NCI-H187 treated with DMSO at 0.1 percent for 48 hours (cell line): ENCODE measurements around the gene PAFAH1B2.
A peak's percentile ranks its signal among the peaks of the same experiment; 100 is the strongest.
"Not testable (repeated sequence)": the region's sequence is repeated elsewhere in the genome, so short reads cannot be mapped to it uniquely, and the experiment has no call there.

Experiments used
- DNase-seq: peaks from one replicate; lab custom pipeline; 2025; lab: John Stamatoyannopoulos, UW

Gene PAFAH1B2

GRCh38 chr11:117127171-117127901 is 16.8 kb upstream of the PAFAH1B2 start:
- peak; percentile 22 for DNase-seq

GRCh38 chr11:117128289-117128688 is 15.8 kb upstream of the PAFAH1B2 start:
- no peak for DNase-seq

DNA sequence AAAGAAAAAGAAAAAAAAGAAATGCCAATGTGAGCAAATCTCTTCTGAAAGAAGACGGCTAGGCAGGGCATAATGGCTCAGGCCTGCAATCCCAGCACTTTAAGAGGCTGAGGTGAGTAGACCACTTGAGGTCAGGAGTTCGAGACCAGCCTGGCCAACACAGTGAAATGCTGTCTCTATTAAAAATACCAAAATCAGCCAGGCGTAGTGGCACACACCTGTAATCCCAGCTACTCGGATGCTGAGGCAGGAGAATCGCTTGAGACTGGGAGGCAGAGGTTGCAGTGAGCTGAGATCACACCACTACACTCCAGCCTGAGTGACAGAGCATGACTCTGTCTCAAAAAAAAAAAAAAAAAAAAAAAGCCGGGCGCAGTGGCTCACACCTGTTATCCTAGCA is 13.7 kb upstream of the PAFAH1B2 start:
- not testable (repeated sequence) for DNase-seq

DNA sequence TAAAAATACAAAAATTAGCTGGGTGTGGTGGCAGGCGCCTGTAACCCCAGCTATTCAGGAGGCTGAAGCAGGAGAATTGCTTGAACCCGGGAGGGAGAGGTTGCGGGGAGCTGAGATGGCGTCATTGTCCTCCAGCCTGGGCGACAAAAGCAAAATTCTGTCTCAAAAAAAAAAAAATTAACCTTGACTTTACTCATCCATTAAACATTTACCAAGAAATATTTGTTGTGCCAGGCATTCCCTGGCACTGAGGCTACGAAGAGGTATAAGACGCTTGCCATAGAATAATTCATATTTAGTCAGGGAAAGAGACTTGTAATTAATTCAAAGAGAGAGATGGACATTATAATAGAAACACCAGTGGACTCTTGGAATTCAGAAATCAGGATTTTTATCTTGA is 13.2 kb upstream of the PAFAH1B2 start:
- no peak for DNase-seq

DNA sequence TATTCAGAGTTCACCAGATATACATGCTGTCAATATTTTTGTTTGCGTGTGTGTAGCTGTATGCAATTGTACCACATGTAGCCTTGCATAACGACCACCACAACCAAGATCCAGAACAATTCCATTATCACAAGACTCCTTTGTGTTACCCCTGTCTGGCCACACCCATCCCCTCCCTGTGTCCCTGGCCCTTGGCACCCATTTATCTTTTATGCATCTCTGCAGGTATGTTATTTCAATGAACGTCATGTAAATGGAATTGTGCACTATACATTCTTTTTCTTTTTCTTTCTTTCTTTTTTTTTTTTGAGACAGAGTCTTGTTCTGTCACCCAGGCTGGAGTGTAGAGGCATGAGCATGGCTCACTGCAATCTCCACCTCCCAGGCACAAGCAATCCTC is 9.7 kb upstream of the PAFAH1B2 start:
- no peak for DNase-seq

- not testable (repeated sequence) for DNase-seq
Measured at GRCh38 chr11:117134979-117135378, 9.1 kb upstream of the PAFAH1B2 start.

DNA sequence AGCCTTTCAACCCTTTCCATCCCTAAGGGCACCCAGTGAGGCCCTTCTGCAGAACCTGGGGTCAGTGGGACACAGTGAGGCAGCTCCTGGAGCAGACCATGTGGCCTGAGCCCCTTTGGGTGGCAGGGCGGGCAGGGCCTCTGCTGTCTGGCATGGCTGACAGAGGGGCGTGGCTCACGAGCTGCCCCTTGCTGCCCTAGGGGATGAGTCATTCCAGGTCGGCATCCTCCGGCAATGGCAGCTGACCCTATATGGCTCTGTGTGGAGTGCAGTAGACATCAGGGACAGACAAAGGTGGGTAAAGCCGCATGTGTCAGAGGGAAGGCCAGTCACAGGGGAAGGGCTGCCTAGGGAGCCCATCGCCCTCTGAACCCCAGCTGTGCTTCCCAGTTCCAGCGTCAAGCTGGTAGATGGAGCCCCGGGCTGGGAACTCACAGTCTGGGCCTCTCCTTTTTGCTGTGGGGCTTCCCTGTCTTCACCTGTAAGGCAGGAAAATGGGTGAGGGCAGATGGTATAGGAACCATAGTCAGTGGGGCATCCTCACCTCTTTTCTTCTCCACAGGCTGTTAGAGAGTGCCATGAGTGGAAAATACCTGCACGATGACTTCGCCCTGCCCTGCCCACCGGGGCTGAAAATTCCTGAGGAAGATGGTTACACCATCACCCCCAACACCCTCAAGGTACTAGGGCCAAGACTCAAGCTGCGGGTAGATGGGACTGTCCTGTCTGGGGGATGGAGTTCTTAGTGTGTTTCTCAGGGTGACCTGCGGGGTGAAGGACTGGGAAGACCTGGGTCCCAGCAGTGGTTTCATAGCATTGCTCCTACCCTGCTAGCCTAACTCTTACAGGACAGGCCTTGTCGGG is 6.6 kb upstream of the PAFAH1B2 start:
- not testable (repeated sequence) for DNase-seq

DNA sequence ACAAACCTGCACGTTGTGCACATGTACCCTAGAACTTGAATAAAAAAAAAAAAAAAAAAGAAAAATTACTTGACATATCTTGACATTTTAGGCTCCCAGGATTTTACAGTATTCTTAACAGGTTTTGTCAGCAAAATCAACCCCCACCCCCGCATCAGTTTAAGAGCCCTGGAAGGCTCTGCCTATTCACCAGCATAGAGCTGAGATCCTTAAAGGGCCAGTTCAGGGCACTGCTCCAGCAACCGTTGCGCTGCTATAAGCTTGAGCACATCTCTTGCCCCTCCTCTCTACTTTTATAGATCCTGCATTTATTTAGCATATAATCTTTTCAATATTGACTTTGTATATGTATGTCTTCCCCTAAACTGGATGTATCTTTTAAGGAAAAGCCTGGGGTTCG is 697 bp upstream of the PAFAH1B2 start:
- no peak for DNase-seq

DNA sequence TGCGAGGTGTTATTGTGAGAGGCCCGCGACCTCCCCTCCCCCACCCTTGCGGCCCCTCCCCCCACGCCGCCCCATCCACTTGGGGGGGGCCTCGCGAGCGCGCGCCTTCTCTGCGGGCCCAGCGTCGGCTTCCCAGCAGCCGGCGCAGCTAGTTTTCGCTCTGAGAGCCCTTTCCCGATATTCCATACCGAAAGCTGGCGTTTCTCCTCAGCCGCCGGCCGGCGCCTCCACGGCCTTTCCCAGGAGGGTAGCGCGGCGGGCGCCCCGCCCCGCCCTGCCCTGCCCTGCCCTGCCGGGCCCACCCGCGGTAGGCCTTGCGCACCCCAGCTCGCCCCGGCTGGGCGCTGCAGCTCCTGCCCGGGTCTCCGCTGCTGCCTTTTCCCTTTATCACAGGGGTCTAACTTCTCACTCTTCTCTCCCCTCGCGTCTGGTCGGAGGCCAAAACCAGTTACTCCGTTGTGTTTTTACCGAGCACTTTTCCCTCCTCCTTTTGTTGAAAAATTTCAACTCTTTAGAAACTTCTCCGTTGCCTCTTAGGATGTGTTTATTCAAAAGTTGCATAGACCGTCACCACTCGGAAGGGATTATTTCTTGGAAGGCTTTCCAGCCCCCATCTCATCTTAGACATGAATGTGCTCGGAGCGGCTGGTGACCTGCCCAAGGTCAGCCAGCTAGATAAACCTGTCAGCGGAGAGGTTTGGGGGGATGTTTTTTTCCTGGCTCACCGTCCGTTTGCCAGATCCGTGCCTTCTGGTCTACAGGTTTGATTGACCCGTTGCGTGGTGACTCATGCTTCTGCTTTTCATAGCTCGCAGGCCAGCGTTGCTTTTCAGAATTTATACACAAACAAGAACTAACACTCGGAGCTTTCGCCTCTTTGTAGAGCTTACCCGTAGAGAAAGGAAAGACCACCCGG is 648 bp downstream of the PAFAH1B2 start:
- no peak for DNase-seq

- DNase-seq: no peak
Measured at GRCh38 chr11:117145393-117145761, 1.3 kb downstream of the PAFAH1B2 start.

DNA sequence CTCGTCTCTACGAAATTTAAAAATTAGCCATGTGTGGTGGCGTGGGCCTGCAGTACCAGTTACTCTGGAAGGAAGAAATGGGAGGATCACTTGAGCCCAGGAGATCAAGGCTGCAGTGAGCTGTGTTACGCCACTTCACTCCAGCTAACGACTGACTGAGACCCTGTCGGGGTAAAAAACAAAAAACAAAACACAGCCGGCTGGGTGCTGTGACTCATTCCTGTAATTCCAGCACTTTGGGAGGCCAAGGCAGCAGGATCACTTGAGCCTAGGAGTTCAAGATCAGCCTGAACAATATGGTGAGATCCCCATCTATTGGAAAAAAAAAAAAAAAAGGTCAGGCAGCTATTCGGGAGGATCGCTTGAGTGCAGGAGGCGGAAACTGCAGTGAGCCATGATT is 2.4 kb downstream of the PAFAH1B2 start:
- no peak for DNase-seq

- DNase-seq: no peak
Measured at GRCh38 chr11:117152066-117152465, 8.0 kb downstream of the PAFAH1B2 start.

- DNase-seq: no peak
Measured at GRCh38 chr11:117154468-117154867, 10.4 kb downstream of the PAFAH1B2 start.

DNA sequence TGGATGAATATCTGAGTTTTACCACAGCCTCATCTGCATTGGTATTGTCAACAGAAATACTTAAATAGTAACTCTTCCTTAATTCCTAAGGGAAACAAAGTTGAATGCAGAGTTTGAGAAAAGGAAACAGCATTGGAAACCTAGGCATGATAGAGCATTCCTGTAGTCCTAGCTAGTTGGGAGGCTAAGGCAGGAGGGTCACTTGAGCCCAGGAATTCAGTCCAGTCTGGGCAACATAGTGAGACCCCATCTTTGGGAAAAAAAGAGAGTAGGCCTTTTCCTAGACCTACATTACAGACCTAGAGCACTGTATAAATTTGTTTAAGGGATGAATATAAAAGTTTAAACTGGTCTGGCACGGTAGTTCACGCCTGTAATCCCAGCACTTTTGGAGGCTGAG is 13.4 kb downstream of the PAFAH1B2 start:
- DNase-seq: no peak

DNA sequence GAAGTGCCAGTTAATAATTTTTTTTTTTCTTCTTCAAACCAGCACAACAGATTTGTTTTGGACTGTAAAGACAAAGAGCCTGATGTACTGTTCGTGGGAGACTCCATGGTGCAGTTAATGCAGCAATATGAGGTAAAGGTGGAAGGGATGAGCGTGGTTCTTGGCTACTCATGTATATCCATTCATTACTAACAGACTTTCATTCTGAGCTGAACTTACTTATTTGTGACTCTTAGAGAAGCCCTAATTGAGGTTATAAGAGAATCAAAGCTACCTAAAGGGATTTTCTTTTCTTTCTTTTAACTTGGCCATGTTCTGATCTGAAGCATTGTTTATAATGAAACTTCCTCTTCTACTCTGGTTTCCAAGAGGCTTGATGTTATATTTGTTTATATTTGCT is 15.8 kb downstream of the PAFAH1B2 start:
- DNase-seq: no peak

DNA sequence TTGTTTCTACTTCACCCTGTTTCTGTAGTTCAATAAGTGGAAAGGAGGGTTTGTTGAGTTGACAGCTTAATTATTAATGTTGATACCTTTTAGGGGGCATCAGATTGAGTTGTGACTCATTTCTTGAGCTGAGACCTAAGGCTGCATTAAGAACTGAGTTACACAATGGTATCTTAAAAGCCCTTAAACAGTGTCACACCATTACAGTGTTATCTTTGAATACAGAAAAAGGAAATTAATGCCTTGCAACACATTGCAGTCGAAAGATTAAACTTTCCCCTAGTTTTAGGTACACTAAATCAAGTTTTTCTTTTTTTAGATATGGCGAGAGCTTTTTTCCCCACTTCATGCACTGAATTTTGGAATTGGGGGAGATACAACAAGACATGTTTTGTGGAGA is 16.7 kb downstream of the PAFAH1B2 start:
- DNase-seq: no peak

- no peak for DNase-seq
Measured at GRCh38 chr11:117166491-117166890, 22.4 kb downstream of the PAFAH1B2 start.

- DNase-seq: no peak
Measured at GRCh38 chr11:117169736-117170135, 25.6 kb downstream of the PAFAH1B2 start.

DNA sequence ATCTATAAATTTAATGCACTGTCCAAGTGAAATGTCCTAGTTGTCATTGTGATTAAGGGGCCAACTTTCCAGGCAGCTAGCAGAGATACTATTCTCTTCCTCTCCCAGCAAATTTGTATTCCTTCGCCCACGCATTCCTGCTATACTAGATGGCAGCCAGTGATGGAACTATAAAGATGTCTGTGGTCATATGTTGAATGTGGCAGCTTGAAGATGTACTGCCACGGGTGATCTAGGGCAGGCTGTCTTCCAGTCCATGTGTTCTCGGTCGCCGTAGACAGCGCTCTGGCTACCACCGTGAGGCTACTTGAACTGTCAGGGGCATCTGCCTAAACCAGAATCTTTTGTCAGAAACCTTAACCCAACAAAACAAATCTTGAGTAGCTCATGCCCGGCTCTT is 26.1 kb downstream of the PAFAH1B2 start:
- no peak for DNase-seq

GRCh38 chr11:117171007-117171403 is 26.9 kb downstream of the PAFAH1B2 start:
- no peak for DNase-seq

GRCh38 chr11:117171404-117172061 is 27.4 kb downstream of the PAFAH1B2 start:
- no peak for DNase-seq
